ENCODE results near the gene ATL3. TPM values are rescaled to one million over a fixed set of nuclear protein-coding genes. Genes with fewer than 3 reads are reported as not detected.

ATL3 gene
- total and polyA plus RNA-seq, 2 of the 13 experiments (the other 11 are each of a cell fraction or from before 2014, with no cell fraction given) = not detected

DNA sequence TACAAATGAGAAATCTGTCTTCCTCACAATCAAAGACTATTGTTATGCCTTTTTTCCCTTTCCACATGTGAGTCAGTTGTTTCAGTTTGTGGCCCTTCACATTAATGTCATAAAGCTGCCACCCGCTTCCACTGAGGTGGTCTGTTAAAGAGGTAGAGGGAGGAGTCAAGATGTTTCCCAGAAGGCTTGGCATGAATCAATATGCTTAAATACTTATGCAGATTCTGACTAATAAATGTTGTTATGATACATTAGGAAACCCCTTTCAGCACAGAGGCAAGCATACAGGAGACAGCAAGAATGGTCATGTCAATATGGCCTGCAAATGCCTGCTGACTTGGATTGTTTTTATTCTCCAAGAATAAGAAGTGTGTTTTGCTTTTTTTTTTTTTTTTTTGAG, 16.7 kb upstream of the ATL3 start:
- H3K4me2 ChIP-seq (ENCODE audit: low read depth, low read length) = no peak overlapping the region
- FAIRE-seq = no peak
- H4K20me1 ChIP-seq (ENCODE audit: insufficient read depth, low read length) = no peaks in the 10 kb centered on the region; the same call in 1 of the 2 replicates
- TF ChIP-seq TAF1 (CRISPR knock-in tag; IDR thresholded peaks at IDR 0.05) (no peak), DPF2 (CRISPR knock-in tag; IDR thresholded peaks at IDR 0.05; ENCODE audit: borderline replicate concordance, low read depth) (no peak), MAZ (IDR thresholded peaks at IDR 0.05; ENCODE audit: borderline replicate concordance, low read depth, low read length) (no peak), MAZ (CRISPR knock-in tag; IDR thresholded peaks at IDR 0.05; ENCODE audit: low read depth) (no peak), TBL1XR1 (IDR thresholded peaks at IDR 0.05; ENCODE audit: borderline replicate concordance, low read length, partially characterized antibody) (no peak), GABPB1 (CRISPR knock-in tag; IDR thresholded peaks at IDR 0.05) (no peak), TOPORS (CRISPR knock-in tag; IDR thresholded peaks at IDR 0.05) (no peak), KDM5B (CRISPR knock-in tag; IDR thresholded peaks at IDR 0.05; ENCODE audit: borderline replicate concordance) (no peak), ZNF572 (CRISPR knock-in tag; IDR thresholded peaks at IDR 0.05) (no peak), YY1 (IDR thresholded peaks at IDR 0.05; ENCODE audit: insufficient read depth, insufficient replicate concordance, low read depth, low read length) (no peak)
- TF ChIP-seq, protein P1, sequence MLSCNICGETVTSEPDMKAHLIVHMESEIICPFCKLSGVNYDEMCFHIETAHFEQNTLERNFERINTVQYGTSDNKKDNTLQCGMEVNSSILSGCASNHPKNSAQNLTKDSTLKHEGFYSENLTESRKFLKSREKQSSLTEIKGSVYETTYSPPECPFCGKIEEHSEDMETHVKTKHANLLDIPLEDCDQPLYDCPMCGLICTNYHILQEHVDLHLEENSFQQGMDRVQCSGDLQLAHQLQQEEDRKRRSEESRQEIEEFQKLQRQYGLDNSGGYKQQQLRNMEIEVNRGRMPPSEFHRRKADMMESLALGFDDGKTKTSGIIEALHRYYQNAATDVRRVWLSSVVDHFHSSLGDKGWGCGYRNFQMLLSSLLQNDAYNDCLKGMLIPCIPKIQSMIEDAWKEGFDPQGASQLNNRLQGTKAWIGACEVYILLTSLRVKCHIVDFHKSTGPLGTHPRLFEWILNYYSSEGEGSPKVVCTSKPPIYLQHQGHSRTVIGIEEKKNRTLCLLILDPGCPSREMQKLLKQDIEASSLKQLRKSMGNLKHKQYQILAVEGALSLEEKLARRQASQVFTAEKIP (CRISPR knock-in tag; IDR thresholded peaks at IDR 0.05; ENCODE audit: borderline replicate concordance) = no peak
- TF ChIP-seq, protein P2, sequence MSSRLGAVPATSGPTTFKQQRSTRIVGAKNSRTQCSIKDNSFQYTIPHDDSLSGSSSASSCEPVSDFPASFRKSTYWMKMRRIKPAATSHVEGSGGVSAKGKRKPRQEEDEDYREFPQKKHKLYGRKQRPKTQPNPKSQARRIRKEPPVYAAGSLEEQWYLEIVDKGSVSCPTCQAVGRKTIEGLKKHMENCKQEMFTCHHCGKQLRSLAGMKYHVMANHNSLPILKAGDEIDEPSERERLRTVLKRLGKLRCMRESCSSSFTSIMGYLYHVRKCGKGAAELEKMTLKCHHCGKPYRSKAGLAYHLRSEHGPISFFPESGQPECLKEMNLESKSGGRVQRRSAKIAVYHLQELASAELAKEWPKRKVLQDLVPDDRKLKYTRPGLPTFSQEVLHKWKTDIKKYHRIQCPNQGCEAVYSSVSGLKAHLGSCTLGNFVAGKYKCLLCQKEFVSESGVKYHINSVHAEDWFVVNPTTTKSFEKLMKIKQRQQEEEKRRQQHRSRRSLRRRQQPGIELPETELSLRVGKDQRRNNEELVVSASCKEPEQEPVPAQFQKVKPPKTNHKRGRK (CRISPR knock-in tag; IDR thresholded peaks at IDR 0.05) = no peak
- TF ChIP-seq, protein P3, sequence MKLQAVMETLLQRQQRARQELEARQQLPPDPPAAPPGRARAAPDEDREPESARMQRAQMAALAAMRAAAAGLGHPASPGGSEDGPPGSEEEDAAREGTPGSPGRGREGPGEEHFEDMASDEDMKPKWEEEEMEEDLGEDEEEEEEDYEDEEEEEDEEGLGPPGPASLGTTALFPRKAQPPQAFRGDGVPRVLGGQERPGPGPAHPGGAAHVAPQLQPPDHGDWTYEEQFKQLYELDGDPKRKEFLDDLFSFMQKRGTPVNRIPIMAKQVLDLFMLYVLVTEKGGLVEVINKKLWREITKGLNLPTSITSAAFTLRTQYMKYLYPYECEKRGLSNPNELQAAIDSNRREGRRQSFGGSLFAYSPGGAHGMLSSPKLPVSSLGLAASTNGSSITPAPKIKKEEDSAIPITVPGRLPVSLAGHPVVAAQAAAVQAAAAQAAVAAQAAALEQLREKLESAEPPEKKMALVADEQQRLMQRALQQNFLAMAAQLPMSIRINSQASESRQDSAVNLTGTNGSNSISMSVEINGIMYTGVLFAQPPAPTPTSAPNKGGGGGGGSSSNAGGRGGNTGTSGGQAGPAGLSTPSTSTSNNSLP (IDR thresholded peaks at IDR 0.05; ENCODE audit: low read depth, low read length) = no peak
- TF ChIP-seq, protein P4, sequence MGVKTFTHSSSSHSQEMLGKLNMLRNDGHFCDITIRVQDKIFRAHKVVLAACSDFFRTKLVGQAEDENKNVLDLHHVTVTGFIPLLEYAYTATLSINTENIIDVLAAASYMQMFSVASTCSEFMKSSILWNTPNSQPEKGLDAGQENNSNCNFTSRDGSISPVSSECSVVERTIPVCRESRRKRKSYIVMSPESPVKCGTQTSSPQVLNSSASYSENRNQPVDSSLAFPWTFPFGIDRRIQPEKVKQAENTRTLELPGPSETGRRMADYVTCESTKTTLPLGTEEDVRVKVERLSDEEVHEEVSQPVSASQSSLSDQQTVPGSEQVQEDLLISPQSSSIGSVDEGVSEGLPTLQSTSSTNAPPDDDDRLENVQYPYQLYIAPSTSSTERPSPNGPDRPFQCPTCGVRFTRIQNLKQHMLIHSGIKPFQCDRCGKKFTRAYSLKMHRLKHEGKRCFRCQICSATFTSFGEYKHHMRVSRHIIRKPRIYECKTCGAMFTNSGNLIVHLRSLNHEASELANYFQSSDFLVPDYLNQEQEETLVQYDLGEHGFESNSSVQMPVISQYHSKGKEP (CRISPR knock-in tag; IDR thresholded peaks at IDR 0.05) = no peak
- no TSS peak for BruUV-seq (replicated peaks)
- DNase-seq (ENCODE audit: low spot score) = no peak
- in situ Hi-C loops (cut with HindIII; ENCODE audit: extremely low pct_ligation_motif_present, low pct_unique_long_range_greater_than_20kb) (no loop called here), intact Hi-C loops (cut with micrococcal nuclease; ENCODE audit: unreplicated experiment) (no loop called here)
- H3K9ac ChIP-seq (ENCODE audit: insufficient read depth, low read depth, low read length) = no peak overlapping the region
- 100% methylated on average over 1 of the region's 1 CpG for WGBS (ENCODE audit: low lambda C conversion rate)
- H3K27me3 ChIP-seq (ENCODE audit: control insufficient read depth in 1 of 2, insufficient read depth in 2 of 2, low read length in 2 of 2) = no peaks in the 10 kb centered on the region
- no peaks in the 10 kb centered on the region for H3K36me3 ChIP-seq (replicated peaks in 1 of 2; ENCODE audit: control insufficient read depth in 1 of 2, insufficient read depth in 2 of 2, low read length in 2 of 2)
- H3K4me3 ChIP-seq (replicated peaks in 1 of 3; ENCODE audit: insufficient read depth in 1 of 3, low read depth in 2 of 3, low read length in 3 of 3) = no peak overlapping the region
- H3K27ac ChIP-seq (ENCODE audit: extremely low read length, insufficient read depth, low read length) = no peak overlapping the region
- no peak for ATAC-seq
- H3K9me3 ChIP-seq (ENCODE audit: low read length) = no peaks in the 10 kb centered on the region
- peaks cover 36% of the 10 kb centered on the region for H3K79me2 ChIP-seq (ENCODE audit: insufficient read depth, low read length)
- H3K4me1 ChIP-seq (ENCODE audit: insufficient read depth, low read length) = peaks cover 18% of the 10 kb centered on the region
- no peak overlapping the region for H2AFZ ChIP-seq (ENCODE audit: low read length)
- POLR2A ChIA-PET = interaction anchor here (0.6 kb wide), 1 partner anchor 856 kb away, joined by 3 read pairs; the partner anchor contains the start of gene STX5
- CTCF ChIA-PET (ENCODE audit: low intra/inter-chr PET ratio, low total read pairs) = no interaction called here

All from HepG2 (cell line).